Erythroblast (primary cell): ENCODE measurements around the gene C1QC.

Experiments used
- GATA1 ChIP-seq: IDR thresholded peaks from 2 replicates; pipeline ENCODE4 v1.6.1; 2011; ENCODE audit warnings: low read depth, mild to moderate bottlenecking, control low read depth, low read length, moderate library complexity
- POLR2A ChIP-seq: IDR thresholded peaks from 2 replicates; pipeline ENCODE4 v1.6.1; 2011; ENCODE audit warnings: mild to moderate bottlenecking, low read length

- no peak for TF ChIP-seq POLR2A
- no peak for TF ChIP-seq GATA1
Observed at GRCh38 chr1:22677931-22678896, 34.8 kb downstream of the C1QC start.
